B cell (primary cell): ENCODE measurements around the gene TLR10. TPM values are rescaled to one million over a fixed set of nuclear protein-coding genes. Genes with fewer than 3 reads are reported as not detected.

Experiments used
- ATAC-seq: fragments of 200-7000 bp; cut with Tn5 transposase; one replicate; pipeline ENCODE4 v1.10.0; 2021; ENCODE audit warnings: low read depth, mild to moderate bottlenecking, moderate number of reproducible peaks, moderate library complexity
- CTCF ChIA-PET: fragments of 350-600 bp; sonication (Branson Sonifier 250); formaldehyde crosslinking; loops from one replicate; lab custom pipeline; 2021; ENCODE audit warnings: antibody characterized with exemption, inconsistent platforms; lab: Charles Lee
- POLR2A ChIA-PET: fragments of 350-600 bp; sonication (Branson Sonifier 250); formaldehyde crosslinking; loops from one replicate; lab custom pipeline; 2021; ENCODE audit warnings: antibody characterized with exemption; lab: Charles Lee
- DNase-seq: peaks from one replicate; pipeline ENCODE4 v3.0.0; 2013
- H2AFZ ChIP-seq: 2 replicates; pipeline ENCODE4 v1.6.1; 2012; ENCODE audit warnings: mild to moderate bottlenecking, low read depth, low read length; ENCODE audit not compliant: insufficient read depth, poor library complexity, severe bottlenecking
- H3K27ac ChIP-seq, 2 donors: 1 replicate in 1 of 2; 2 replicates in 1 of 2; pipeline ENCODE4 v1.5.1; 2012 to 2013; ENCODE audit warnings: low read length in 2 of 2, mild to moderate bottlenecking in 2 of 2, moderate library complexity in 1 of 2
- H3K27me3 ChIP-seq, 4 experiments: fragments of 200-600 bp in 1 of 4; sonication (generic) in 1 of 4; replicated peaks in 1 of 4; 1 replicate in 2 of 4; 2 replicates in 2 of 4; pipeline versions ENCODE4 v1.6.1 to v1.7.0; 2013 to 2016; ENCODE audit warnings: low read length in 3 of 4, mild to moderate bottlenecking in 2 of 4, mixed read lengths in 1 of 4, moderate library complexity in 1 of 4; ENCODE audit not compliant: insufficient read depth in 4 of 4, control insufficient read depth in 3 of 4; ENCODE audit errors: control extremely low read depth in 1 of 4
- H3K36me3 ChIP-seq, 2 experiments: replicated peaks in 1 of 2; 1 replicate in 1 of 2; 2 replicates in 1 of 2; pipeline versions ENCODE4 v1.6.1 to v1.7.1; 2013; ENCODE audit warnings: low read length in 1 of 2; ENCODE audit not compliant: insufficient read depth in 2 of 2, control insufficient read depth in 1 of 2; ENCODE audit errors: control extremely low read depth in 1 of 2, extremely low read depth in 1 of 2
- H3K4me1 ChIP-seq, 2 donors: fragments of 200-600 bp in 1 of 2; sonication (generic) in 1 of 2; 1 replicate in 1 of 2; 2 replicates in 1 of 2; pipeline versions ENCODE4 v1.5.1 to v1.6.1; 2013 to 2017; ENCODE audit warnings: low read length in 2 of 2; ENCODE audit not compliant: control insufficient read depth in 2 of 2, insufficient read depth in 2 of 2
- H3K4me2 ChIP-seq: replicated peaks from 2 replicates; pipeline ENCODE3; 2012; ENCODE audit warnings: mild to moderate bottlenecking, low read depth, low read length; ENCODE audit not compliant: poor library complexity, severe bottlenecking
- H3K4me3 ChIP-seq, 5 experiments: fragments of 200-600 bp in 1 of 5; sonication (generic) in 1 of 5; 1 replicate in 3 of 5; 2 replicates in 2 of 5; pipeline versions ENCODE4 v1.5.1 to v1.7.0; 2011 to 2016; ENCODE audit warnings: low read length in 4 of 5, mild to moderate bottlenecking in 4 of 5, low read depth in 2 of 5, control low read depth in 1 of 5, moderate library complexity in 1 of 5; ENCODE audit not compliant: insufficient read depth in 1 of 5; ENCODE audit errors: control extremely low read depth in 1 of 5, extremely low read depth in 1 of 5
- H3K79me2 ChIP-seq: fragments of 200-600 bp; sonication (generic); one replicate; pipeline ENCODE4 v1.6.0; 2016; ENCODE audit warnings: low read length; ENCODE audit not compliant: control insufficient read depth, insufficient read depth
- H3K9ac ChIP-seq: fragments of 200-600 bp; sonication (generic); 2 replicates; pipeline ENCODE4 v1.6.1; 2017; ENCODE audit warnings: mild to moderate bottlenecking, low read length, moderate library complexity
- H3K9me3 ChIP-seq, 3 donors: one replicate each; pipeline versions ENCODE4 v1.6.1 to v1.7.1; 2013; ENCODE audit warnings: low read length in 2 of 3; ENCODE audit not compliant: control insufficient read depth in 2 of 3, insufficient read depth in 1 of 3; ENCODE audit errors: control extremely low read depth in 1 of 3
- H4K20me1 ChIP-seq: 2 replicates; pipeline ENCODE4 v1.6.0; 2012; ENCODE audit warnings: mild to moderate bottlenecking, low read length; ENCODE audit not compliant: insufficient read depth, control insufficient read depth, poor library complexity, severe bottlenecking
- H3K27ac Mint-ChIP-seq: one replicate; pipeline ENCODE4 v1.8.0; 2021; ENCODE audit warnings: mixed read lengths
- H3K27me3 Mint-ChIP-seq: one replicate; pipeline ENCODE4 v1.8.0; 2021; ENCODE audit warnings: mixed read lengths
- H3K4me1 Mint-ChIP-seq: one replicate; pipeline ENCODE4 v1.8.0; 2021; ENCODE audit warnings: mixed read lengths
- H3K4me3 Mint-ChIP-seq: one replicate; pipeline ENCODE4 v1.8.0; 2021; ENCODE audit warnings: mixed read lengths
- H3K9me3 Mint-ChIP-seq: one replicate; pipeline ENCODE4 v1.8.0; 2022; ENCODE audit warnings: mixed read lengths; ENCODE audit not compliant: insufficient read depth
- EZH2 ChIP-seq: IDR thresholded peaks from 2 replicates; pipeline ENCODE4 v1.6.1; 2012; ENCODE audit warnings: borderline replicate concordance, low read depth, mild to moderate bottlenecking, moderate library complexity, low read length; ENCODE audit not compliant: insufficient read depth, poor library complexity, severe bottlenecking
- WGBS: methylation state at CpG from one replicate; pipeline ENCODE4 v1.1.5; 2013; ENCODE audit warnings: missing lambda C conversion rate; ENCODE audit not compliant: insufficient coverage; 5-methylcytosine and 5-hydroxymethylcytosine counted together
- intact Hi-C: fragments of 100-400 bp; cut with micrococcal nuclease; formaldehyde crosslinking; loops from one replicate; pipeline ENCODE4 v1.10.0; 2022
- polyA plus RNA-seq: library from polyadenylated mRNA; depleted of rRNA; stranded (reverse); fragments of >200 nt; gene quantifications from 2 replicates; pipeline ENCODE4 v1.2.3, GENCODE V29; 2012
- total RNA-seq, 2 donors: library from RNA; stranded (reverse); fragments of 120-200 nt in 1 of 2; gene quantifications; 1 replicate in 1 of 2; 2 replicates in 1 of 2; pipeline versions ENCODE4 v1.2.3 to v1.2.4, GENCODE V29; 2013 to 2022
- TF ChIP-seq, protein P1 (sequence below): fragments of 200-600 bp; IDR thresholded peaks from one replicate; pipeline ENCODE4 v1.8.0; 2022; ENCODE audit warnings: antibody characterized with exemption, mild to moderate bottlenecking

Gene TLR10
- total and polyA plus RNA-seq, 2 donors (not counting 1 experiment from before 2014, with no cell fraction given), result 48.0 to 51.5 TPM

- intact Hi-C loops, result loop anchor here (1.0 to 5.0 kb wide), 3 partner anchors 11 to 40 kb away; partner anchors contain the start of genes TLR10 and TLR6
- Histone ChIP-seq H3K4me3 (peak overlapping the region in 3 of 5 experiments; percentile 5 to 53 (median 16)), H4K20me1 (no peaks in the 10 kb centered on the region), H2AFZ (peak overlapping the region; percentile 32), H3K79me2 (peaks cover 62% of the 10 kb centered on the region), H3K27me3 (no peaks in the 10 kb centered on the region), H3K4me2 (peak overlapping the region; percentile 67), H3K9me3 (peaks cover 1 to 12% (median 10%) of the 10 kb centered on the region in 3 donors), H3K27ac (peak overlapping the region; percentile 93 to 96), H3K36me3 (peaks cover 3 to 12% of the 10 kb centered on the region in 2 experiments), H3K4me1 (peaks cover 53 to 58% of the 10 kb centered on the region in 2 donors), H3K9ac (peak overlapping the region; percentile 63)
- ATAC-seq (peak; percentile 87), DNase-seq (peak; percentile 88)
- POLR2A ChIA-PET, result interaction anchor here (1.2 to 2.6 kb wide), 2 partner anchors 12 to 39 kb away, joined by 8 to 9 read pairs; partner anchors contain the start of gene TLR1
- CTCF ChIA-PET, result interaction anchor here (0.8 to 3.6 kb wide), 5 partner anchors 12 to 56 kb away, joined by 3 to 19 read pairs (median 5); partner anchors contain the start of gene TLR1
- Mint-ChIP-seq H3K4me1 (peaks cover 60% of the 10 kb centered on the region), H3K4me3 (peak overlapping the region; percentile 63), H3K27me3 (no peaks in the 10 kb centered on the region), H3K9me3 (no peaks in the 10 kb centered on the region), H3K27ac (peak overlapping the region; percentile 94)
- TF ChIP-seq EZH2, result no peak
- TF ChIP-seq, protein P1, sequence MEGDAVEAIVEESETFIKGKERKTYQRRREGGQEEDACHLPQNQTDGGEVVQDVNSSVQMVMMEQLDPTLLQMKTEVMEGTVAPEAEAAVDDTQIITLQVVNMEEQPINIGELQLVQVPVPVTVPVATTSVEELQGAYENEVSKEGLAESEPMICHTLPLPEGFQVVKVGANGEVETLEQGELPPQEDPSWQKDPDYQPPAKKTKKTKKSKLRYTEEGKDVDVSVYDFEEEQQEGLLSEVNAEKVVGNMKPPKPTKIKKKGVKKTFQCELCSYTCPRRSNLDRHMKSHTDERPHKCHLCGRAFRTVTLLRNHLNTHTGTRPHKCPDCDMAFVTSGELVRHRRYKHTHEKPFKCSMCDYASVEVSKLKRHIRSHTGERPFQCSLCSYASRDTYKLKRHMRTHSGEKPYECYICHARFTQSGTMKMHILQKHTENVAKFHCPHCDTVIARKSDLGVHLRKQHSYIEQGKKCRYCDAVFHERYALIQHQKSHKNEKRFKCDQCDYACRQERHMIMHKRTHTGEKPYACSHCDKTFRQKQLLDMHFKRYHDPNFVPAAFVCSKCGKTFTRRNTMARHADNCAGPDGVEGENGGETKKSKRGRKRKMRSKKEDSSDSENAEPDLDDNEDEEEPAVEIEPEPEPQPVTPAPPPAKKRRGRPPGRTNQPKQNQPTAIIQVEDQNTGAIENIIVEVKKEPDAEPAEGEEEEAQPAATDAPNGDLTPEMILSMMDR, result no peak
- 83% methylated on average over 1 of the region's 3 CpGs for WGBS
Observed at GRCh38 chr4:38815885-38816782, 33.3 kb upstream of the TLR10 start.
